Kidney (tissue), 14 donors: Measurements from ENCODE around the gene CREB1. TPM values are rescaled to one million over a fixed set of nuclear protein-coding genes. Genes with fewer than 3 reads are reported as not detected.

ENCODE experiments used
- DNase-seq, 5 donors: peaks; one replicate each; pipeline ENCODE4 v3.0.0-alpha.2; 2013 to 2020
- FAIRE-seq: peaks from 2 replicates; lab custom pipeline; 2012; peaks lifted over from hg19 to GRCh38; lab: Jason Lieb, UNC
- H3K27ac ChIP-seq, 2 donors: one replicate each; pipeline ENCODE4 v1.7.0; 2013; ENCODE audit warnings: low read depth in 2 of 2, low read length in 2 of 2, inconsistent platforms in 1 of 2
- H3K27me3 ChIP-seq: one replicate; pipeline ENCODE4 v1.7.1; 2013; ENCODE audit warnings: low read length, inconsistent platforms; ENCODE audit not compliant: control insufficient read depth, insufficient read depth
- H3K36me3 ChIP-seq, 3 donors: one replicate each; pipeline versions ENCODE4 v1.7.0 to v1.7.1; 2013; ENCODE audit warnings: low read length in 3 of 3, control low read depth in 1 of 3, inconsistent platforms in 1 of 3; ENCODE audit not compliant: insufficient read depth in 3 of 3, control insufficient read depth in 2 of 3
- H3K4me1 ChIP-seq, 3 donors: one replicate each; pipeline versions ENCODE4 v1.7.0 to v1.7.1; 2013; ENCODE audit warnings: low read length in 3 of 3, inconsistent platforms in 1 of 3, low read depth in 1 of 3; ENCODE audit not compliant: control insufficient read depth in 2 of 3, insufficient read depth in 2 of 3
- H3K4me3 ChIP-seq, 3 donors: one replicate each; pipeline versions ENCODE4 v1.7.0 to v1.8.1; 2013; ENCODE audit warnings: low read length in 3 of 3, control low read depth in 1 of 3, inconsistent platforms in 1 of 3
- H3K9ac ChIP-seq, 3 donors: one replicate each; pipeline versions ENCODE4 v1.7.0 to v1.7.1; 2013; ENCODE audit warnings: low read length in 3 of 3, control low read depth in 1 of 3, inconsistent platforms in 1 of 3
- H3K9me3 ChIP-seq, 3 donors: one replicate each; pipeline versions ENCODE4 v1.7.0 to v1.7.1; 2013; ENCODE audit warnings: low read length in 3 of 3, control low read depth in 1 of 3, inconsistent platforms in 1 of 3; ENCODE audit not compliant: control insufficient read depth in 2 of 3, insufficient read depth in 1 of 3
- intact Hi-C: fragments of 100-400 bp; cut with DNase I; formaldehyde crosslinking; loops from one replicate; pipeline ENCODE4 v1.11.1; 2022
- polyA plus RNA-seq: library from polyadenylated mRNA; stranded (reverse); fragments of 350-450 nt; fragmentation: Illumina TruSeq; extraction: RNeasy Lipid Tissue Mini Kit (QIAGEN cat#74804); gene quantifications from one replicate; pipeline ENCODE4 v1.2.3, GENCODE V29; 2014; ENCODE audit warnings: low read depth, low replicate concordance; ENCODE audit not compliant: insufficient read depth
- total RNA-seq: library from RNA; stranded (reverse); fragmentation: NEBNext Ultra II Directional; extraction: Animal tissue kit (Norgen Biotek cat#: 25700); gene quantifications from one replicate; pipeline ENCODE4 v1.2.1, GENCODE V29; 2021
- TF ChIP-seq, protein P1 (sequence below): IDR thresholded peaks from 3 replicates; pipeline ENCODE4 v1.5.1; 2012; ENCODE audit warnings: mild to moderate bottlenecking, moderate library complexity, borderline replicate concordance; ENCODE audit not compliant: insufficient read depth; ENCODE audit errors: extremely low read depth
- donor health status: control.
- donor health status: control.
- donor health status: control.
- donor health status: control.
- donor health status: control.
- donor health status: DM: yes; HTN: yes; CAD: no.
- donor health status: Normal renal cell carcinoma (clear cell type).

CREB1 gene
- total and polyA plus RNA-seq, 2 donors from 2014 or later, result 8.9 to 63.8 TPM

DNA sequence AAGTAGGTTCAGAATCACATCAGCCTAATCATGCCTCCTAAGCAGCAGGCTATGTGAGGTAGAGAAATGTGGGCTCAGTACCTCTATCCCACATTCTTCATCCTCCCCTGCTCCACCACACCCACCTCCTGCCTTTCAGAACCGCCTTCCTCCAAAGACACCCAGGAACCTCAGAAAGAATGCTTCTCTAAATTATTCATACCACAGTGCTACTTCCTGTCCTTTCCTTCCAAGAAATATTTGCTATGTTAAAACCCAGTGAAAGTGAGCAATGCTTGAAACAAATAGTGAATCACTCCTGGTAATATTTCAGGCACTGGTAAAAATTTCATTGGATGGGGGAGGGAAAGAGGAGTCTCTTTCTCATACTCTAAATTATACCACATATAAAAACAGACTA is 24.0 kb upstream of the CREB1 start:
- no peak overlapping the region for H3K27ac ChIP-seq
- intact Hi-C loops, result no loop called here
- no peak overlapping the region for H3K4me3 ChIP-seq
- H3K27me3 ChIP-seq, result no peaks in the 10 kb centered on the region
- H3K4me1 ChIP-seq, result peaks cover 0 to 2% (median 0%) of the 10 kb centered on the region in 3 donors
- FAIRE-seq (no peak), DNase-seq (no peak)
- H3K9ac ChIP-seq, result no peak overlapping the region
- no peaks in the 10 kb centered on the region for H3K9me3 ChIP-seq
- TF ChIP-seq, protein P1, sequence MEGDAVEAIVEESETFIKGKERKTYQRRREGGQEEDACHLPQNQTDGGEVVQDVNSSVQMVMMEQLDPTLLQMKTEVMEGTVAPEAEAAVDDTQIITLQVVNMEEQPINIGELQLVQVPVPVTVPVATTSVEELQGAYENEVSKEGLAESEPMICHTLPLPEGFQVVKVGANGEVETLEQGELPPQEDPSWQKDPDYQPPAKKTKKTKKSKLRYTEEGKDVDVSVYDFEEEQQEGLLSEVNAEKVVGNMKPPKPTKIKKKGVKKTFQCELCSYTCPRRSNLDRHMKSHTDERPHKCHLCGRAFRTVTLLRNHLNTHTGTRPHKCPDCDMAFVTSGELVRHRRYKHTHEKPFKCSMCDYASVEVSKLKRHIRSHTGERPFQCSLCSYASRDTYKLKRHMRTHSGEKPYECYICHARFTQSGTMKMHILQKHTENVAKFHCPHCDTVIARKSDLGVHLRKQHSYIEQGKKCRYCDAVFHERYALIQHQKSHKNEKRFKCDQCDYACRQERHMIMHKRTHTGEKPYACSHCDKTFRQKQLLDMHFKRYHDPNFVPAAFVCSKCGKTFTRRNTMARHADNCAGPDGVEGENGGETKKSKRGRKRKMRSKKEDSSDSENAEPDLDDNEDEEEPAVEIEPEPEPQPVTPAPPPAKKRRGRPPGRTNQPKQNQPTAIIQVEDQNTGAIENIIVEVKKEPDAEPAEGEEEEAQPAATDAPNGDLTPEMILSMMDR, result no peak
- H3K36me3 ChIP-seq, result no peaks in the 10 kb centered on the region

DNA sequence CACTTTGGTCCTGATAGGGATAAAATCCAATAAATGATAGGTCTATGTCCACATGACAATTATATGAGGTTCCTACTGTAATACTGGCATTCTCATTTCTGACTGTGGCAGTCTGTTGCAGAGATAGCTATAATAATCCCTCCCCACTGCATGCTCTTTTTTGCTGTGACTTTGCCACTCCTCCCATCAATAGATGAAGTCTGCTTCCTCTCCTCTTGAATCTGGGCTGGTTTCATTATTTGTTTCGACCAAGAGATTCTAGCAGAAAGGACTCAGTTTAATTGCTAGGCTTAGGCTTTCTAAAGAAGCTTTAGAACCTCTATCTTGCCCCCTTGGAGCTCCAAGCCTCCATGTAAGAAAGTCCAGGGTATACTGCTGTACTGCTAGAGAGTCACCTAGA is 23.3 kb upstream of the CREB1 start:
- Histone ChIP-seq H3K4me3 (no peak overlapping the region), H3K27ac (no peak overlapping the region), H3K36me3 (no peaks in the 10 kb centered on the region), H3K9me3 (no peaks in the 10 kb centered on the region), H3K9ac (no peak overlapping the region), H3K4me1 (peaks cover 0 to 2% (median 0%) of the 10 kb centered on the region in 3 donors), H3K27me3 (no peaks in the 10 kb centered on the region)
- no peak for DNase-seq
- intact Hi-C loops, result no loop called here
- no peak for FAIRE-seq
- TF ChIP-seq, protein P1, result no peak

DNA sequence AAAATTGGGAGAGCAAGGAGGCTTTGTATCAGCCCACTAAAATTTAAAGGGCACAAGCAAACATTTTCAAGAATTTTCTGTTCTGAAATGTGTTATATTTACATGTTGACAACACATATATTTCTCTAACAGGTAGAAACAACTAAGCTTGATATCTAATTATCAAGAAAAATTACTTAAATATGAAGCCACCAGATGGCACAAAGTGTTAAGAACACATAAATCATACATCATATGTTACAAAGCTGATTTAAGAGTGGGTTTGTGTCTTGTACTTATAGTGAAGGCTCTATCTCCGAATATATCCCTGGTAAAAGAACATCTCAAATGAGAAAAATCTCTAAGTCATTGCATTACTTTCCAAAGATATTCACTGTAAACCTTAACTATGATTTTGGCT is 19.6 kb upstream of the CREB1 start:
- Histone ChIP-seq H3K4me1 (peaks cover 0 to 2% (median 0%) of the 10 kb centered on the region in 3 donors), H3K9me3 (no peaks in the 10 kb centered on the region), H3K9ac (no peak overlapping the region), H3K36me3 (no peaks in the 10 kb centered on the region), H3K4me3 (no peak overlapping the region), H3K27me3 (no peaks in the 10 kb centered on the region), H3K27ac (no peak overlapping the region)
- no peak for DNase-seq
- no peak for FAIRE-seq
- TF ChIP-seq, protein P1, result no peak
- intact Hi-C loops, result no loop called here

DNA sequence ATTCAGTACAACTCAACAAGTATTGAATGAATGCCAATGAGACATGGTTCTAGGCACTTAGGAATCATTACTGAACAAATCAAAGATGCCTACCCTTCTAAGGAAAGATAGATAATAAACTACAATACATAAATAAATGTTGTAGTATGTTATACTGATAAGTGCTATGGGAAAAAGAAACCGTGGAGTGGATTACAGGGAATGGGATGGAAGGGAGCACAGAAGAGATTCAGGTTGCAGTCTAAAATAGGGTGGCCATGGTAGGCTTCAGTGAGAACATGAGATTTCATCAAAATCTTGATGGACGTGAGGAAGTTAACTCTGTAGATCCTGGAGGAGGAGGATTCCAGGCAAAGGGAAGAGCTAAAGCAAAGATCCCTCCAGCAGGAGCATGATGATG is 17.9 kb upstream of the CREB1 start:
- H3K36me3 ChIP-seq, result no peaks in the 10 kb centered on the region
- no peaks in the 10 kb centered on the region for H3K9me3 ChIP-seq
- intact Hi-C loops, result no loop called here
- H3K27ac ChIP-seq, result no peak overlapping the region
- TF ChIP-seq, protein P1, result no peak
- no peak overlapping the region for H3K9ac ChIP-seq
- no peaks in the 10 kb centered on the region for H3K4me1 ChIP-seq
- DNase-seq, result no peak
- H3K4me3 ChIP-seq, result no peak overlapping the region
- no peaks in the 10 kb centered on the region for H3K27me3 ChIP-seq
- no peak for FAIRE-seq
